Cerebellar nuclear complex (tissue), 1 donor: ENCODE data around the gene EXOC6B.

Experiments
- DNase-seq, 2 experiments: peaks; one replicate each; lab custom pipeline; 2025; lab: John Stamatoyannopoulos, UW

The EXOC6B gene

GRCh38 chr2:72132981-72133720 lies 692.7 kb downstream of the EXOC6B start:
- DNase-seq, result no peak

GRCh38 chr2:72131916-72132841 lies 693.7 kb downstream of the EXOC6B start:
- no peak for DNase-seq

GRCh38 chr2:72131371-72131891 lies 694.4 kb downstream of the EXOC6B start:
- DNase-seq, result no peak

- no peak for DNase-seq
Observed at GRCh38 chr2:72130659-72131360, 695.0 kb downstream of the EXOC6B start.

GRCh38 chr2:72129681-72130340 lies 696.0 kb downstream of the EXOC6B start:
- no peak for DNase-seq

- DNase-seq, result no peak
Observed at GRCh38 chr2:72128843-72129227, 697.0 kb downstream of the EXOC6B start.

- DNase-seq, result no peak
Observed at GRCh38 chr2:72128059-72128842, 697.6 kb downstream of the EXOC6B start.

GRCh38 chr2:72127401-72128058 lies 698.3 kb downstream of the EXOC6B start:
- no peak for DNase-seq

- DNase-seq, result no peak
Observed at GRCh38 chr2:72126186-72127100, 699.4 kb downstream of the EXOC6B start.
